ENCODE measurements around the gene DGCR6L.
"Not testable (repeated sequence)": the region's sequence is repeated elsewhere in the genome, so short reads cannot be mapped to it uniquely, and the experiment has no call there.

Gene DGCR6L

GRCh38 chr22:20316217-20316843, 3.5 kb downstream of the DGCR6L start:
- no peak overlapping the region for H3K4me3 ChIP-seq (ENCODE audit: low read length)
- no peak overlapping the region for H3K4me2 ChIP-seq (ENCODE audit: low read length)
- H3K27ac ChIP-seq (ENCODE audit: low read depth, low read length), result no peak overlapping the region

GRCh38 chr22:20315337-20316216, 4.3 kb downstream of the DGCR6L start:
- no peaks in the 10 kb centered on the region for H4K20me1 ChIP-seq (ENCODE audit: control insufficient read depth, insufficient read depth, low read depth, low read length)
- no peaks in the 10 kb centered on the region for H3F3A ChIP-seq (ENCODE audit: control insufficient read depth, insufficient read depth)
- H3K9me2 ChIP-seq (replicated peaks; ENCODE audit: control insufficient read depth, low read length), result no peaks in the 10 kb centered on the region
- no peaks in the 10 kb centered on the region for H3K36me3 ChIP-seq (ENCODE audit: control insufficient read depth, low read length)
- no peaks in the 10 kb centered on the region for H3K9me3 ChIP-seq (ENCODE audit: control insufficient read depth, insufficient read depth, low read length)
- H3K4me3 ChIP-seq (ENCODE audit: low read length), result no peak overlapping the region
- no peak overlapping the region for H3K4me2 ChIP-seq (ENCODE audit: low read length)
- H3K79me2 ChIP-seq (ENCODE audit: control insufficient read depth, low read length), result peaks cover 6% of the 10 kb centered on the region
- TF ChIP-seq CTCF (IDR thresholded peaks at IDR 0.05; ENCODE audit: low read depth, low read length, poor library complexity, severe bottlenecking), result no peak
- no peak for TF ChIP-seq EZH2phosphoT487 (IDR thresholded peaks at IDR 0.05; ENCODE audit: borderline replicate concordance, low read length)
- H3K27ac ChIP-seq (ENCODE audit: low read depth, low read length), result no peak overlapping the region
- peaks cover 14% of the 10 kb centered on the region for H3K4me1 ChIP-seq (ENCODE audit: control insufficient read depth, low read length)
- H3K27me3 ChIP-seq (ENCODE audit: control insufficient read depth, low read length), result no peaks in the 10 kb centered on the region

More at GRCh38 chr22:20316217-20316843, 3.5 kb downstream of the DGCR6L start:
- Histone ChIP-seq H3K9me3 (ENCODE audit: control insufficient read depth, insufficient read depth, low read length) (no peaks in the 10 kb centered on the region), H3K4me1 (ENCODE audit: control insufficient read depth, low read length) (peaks cover 18% of the 10 kb centered on the region), H3K9me2 (replicated peaks; ENCODE audit: control insufficient read depth, low read length) (no peaks in the 10 kb centered on the region), H3K36me3 (ENCODE audit: control insufficient read depth, low read length) (no peaks in the 10 kb centered on the region), H3K27me3 (ENCODE audit: control insufficient read depth, low read length) (no peaks in the 10 kb centered on the region), H3F3A (ENCODE audit: control insufficient read depth, insufficient read depth) (no peaks in the 10 kb centered on the region), H3K79me2 (ENCODE audit: control insufficient read depth, low read length) (peaks cover 6% of the 10 kb centered on the region), H4K20me1 (ENCODE audit: control insufficient read depth, insufficient read depth, low read depth, low read length) (no peaks in the 10 kb centered on the region)
- TF ChIP-seq EZH2phosphoT487 (IDR thresholded peaks at IDR 0.05; ENCODE audit: borderline replicate concordance, low read length), result no peak
- TF ChIP-seq CTCF (IDR thresholded peaks at IDR 0.05; ENCODE audit: low read depth, low read length, poor library complexity, severe bottlenecking), result no peak

- H3K27ac ChIP-seq (ENCODE audit: low read depth, low read length); H4K20me1 ChIP-seq (ENCODE audit: control insufficient read depth, insufficient read depth, low read depth, low read length); H3K4me2 ChIP-seq (ENCODE audit: low read length); H3K27me3 ChIP-seq (ENCODE audit: control insufficient read depth, low read length); H3K9me3 ChIP-seq (ENCODE audit: control insufficient read depth, insufficient read depth, low read length); H3F3A ChIP-seq (ENCODE audit: control insufficient read depth, insufficient read depth); H3K9me2 ChIP-seq (replicated peaks; ENCODE audit: control insufficient read depth, low read length); H3K36me3 ChIP-seq (ENCODE audit: control insufficient read depth, low read length); H3K4me3 ChIP-seq (ENCODE audit: low read length); H3K79me2 ChIP-seq (ENCODE audit: control insufficient read depth, low read length): not testable (repeated sequence)
- peaks cover 12% of the 10 kb centered on the region for H3K4me1 ChIP-seq (ENCODE audit: control insufficient read depth, low read length)
Measured at GRCh38 chr22:20314741-20315336, 5.0 kb downstream of the DGCR6L start.

- not testable (repeated sequence) for H3K27ac ChIP-seq (ENCODE audit: low read depth, low read length); H3K9me3 ChIP-seq (ENCODE audit: control insufficient read depth, insufficient read depth, low read length); H3K4me3 ChIP-seq (ENCODE audit: low read length); H3K27me3 ChIP-seq (ENCODE audit: control insufficient read depth, low read length); H3K36me3 ChIP-seq (ENCODE audit: control insufficient read depth, low read length); H3K4me2 ChIP-seq (ENCODE audit: low read length); H3K79me2 ChIP-seq (ENCODE audit: control insufficient read depth, low read length); H3F3A ChIP-seq (ENCODE audit: control insufficient read depth, insufficient read depth); H4K20me1 ChIP-seq (ENCODE audit: control insufficient read depth, insufficient read depth, low read depth, low read length); H3K9me2 ChIP-seq (replicated peaks; ENCODE audit: control insufficient read depth, low read length)
- peaks cover 10% of the 10 kb centered on the region for H3K4me1 ChIP-seq (ENCODE audit: control insufficient read depth, low read length)
Measured at GRCh38 chr22:20314206-20314605, 5.7 kb downstream of the DGCR6L start.

- H4K20me1 ChIP-seq (ENCODE audit: control insufficient read depth, insufficient read depth, low read depth, low read length); H3F3A ChIP-seq (ENCODE audit: control insufficient read depth, insufficient read depth); H3K27me3 ChIP-seq (ENCODE audit: control insufficient read depth, low read length): not testable (repeated sequence)
Measured at GRCh38 chr22:20313306-20314077, 6.4 kb downstream of the DGCR6L start.

More at GRCh38 chr22:20313306-20314077, 6.4 kb downstream of the DGCR6L start:
- H3K4me3 ChIP-seq (ENCODE audit: low read length); H3K9me3 ChIP-seq (ENCODE audit: control insufficient read depth, insufficient read depth, low read length); H3K27ac ChIP-seq (ENCODE audit: low read depth, low read length); H3K4me1 ChIP-seq (ENCODE audit: control insufficient read depth, low read length); H3K79me2 ChIP-seq (ENCODE audit: control insufficient read depth, low read length); H3K4me2 ChIP-seq (ENCODE audit: low read length); H3K9me2 ChIP-seq (replicated peaks; ENCODE audit: control insufficient read depth, low read length); H3K36me3 ChIP-seq (ENCODE audit: control insufficient read depth, low read length): not testable (repeated sequence)

Measured in DOHH2 (cell line).